Measurements from ENCODE around the gene CNIH2.

CNIH2 gene

DNA sequence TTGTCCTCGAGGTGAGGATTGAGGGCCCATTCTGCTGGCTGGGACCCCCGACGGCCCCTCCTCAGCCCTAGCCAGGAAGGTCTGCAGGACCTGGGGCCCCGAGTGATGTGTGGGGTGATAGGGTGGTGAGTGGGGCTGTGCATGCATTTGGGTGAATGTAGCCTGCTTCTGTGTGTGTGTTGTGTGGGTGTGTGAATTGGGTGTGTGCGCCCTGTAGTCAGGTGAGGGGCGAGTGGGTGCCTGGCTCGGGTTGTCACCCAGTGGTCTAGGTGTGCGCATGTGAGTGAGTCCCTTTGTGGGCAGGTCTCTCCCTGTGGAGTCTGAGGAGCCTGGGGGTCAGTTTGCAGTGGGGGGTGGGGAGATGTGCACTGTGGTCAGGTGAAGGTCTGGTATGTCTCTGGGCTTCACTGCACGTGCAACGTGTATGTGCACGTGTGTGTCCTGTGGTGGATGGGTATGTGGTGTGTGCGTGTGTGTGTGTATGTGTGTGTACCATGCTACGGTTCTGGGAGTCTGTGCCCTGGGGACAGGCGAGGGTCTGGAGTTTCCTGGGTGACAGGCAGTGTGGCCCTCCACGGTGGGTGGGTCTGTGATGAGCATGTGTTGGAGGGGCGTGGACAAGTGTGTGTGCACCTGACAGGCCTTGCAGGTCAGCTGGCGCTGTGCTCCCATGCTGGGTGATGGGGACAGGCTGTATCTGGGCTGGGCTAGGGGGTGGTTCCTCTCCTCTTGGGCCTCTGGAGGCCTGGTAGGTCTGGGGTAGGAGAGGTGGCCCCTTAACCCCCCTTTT, 14.8 kb downstream of the CNIH2 start:
- no peak for DNase-seq
- Histone ChIP-seq H3K36me3 (replicated peaks; ENCODE audit: insufficient read depth, low read length) (no peaks in the 10 kb centered on the region), H3K4me1 (ENCODE audit: low read length) (peaks cover 12% of the 10 kb centered on the region), H3K9ac (ENCODE audit: low read length) (no peak overlapping the region), H2AFZ (ENCODE audit: low read length) (no peak overlapping the region), H3K9me2 (replicated peaks; ENCODE audit: insufficient read depth, low read length) (no peaks in the 10 kb centered on the region), H3F3A (ENCODE audit: insufficient read depth, low read length) (peaks cover 7% of the 10 kb centered on the region), H3K9me3 (replicated peaks; ENCODE audit: insufficient read depth, low read length) (no peaks in the 10 kb centered on the region), H3K4me2 (ENCODE audit: low read depth, low read length) (no peak overlapping the region), H3K4me3 (ENCODE audit: low read length) (no peak overlapping the region), H3K79me2 (ENCODE audit: low read length) (peaks cover 10% of the 10 kb centered on the region), H3K27ac (ENCODE audit: low read length) (no peak overlapping the region), H3K27me3 (replicated peaks; ENCODE audit: insufficient read depth, low read length) (peaks cover 59% of the 10 kb centered on the region), H4K20me1 (ENCODE audit: insufficient read depth, low read length) (no peaks in the 10 kb centered on the region)
- TF ChIP-seq, protein P1, sequence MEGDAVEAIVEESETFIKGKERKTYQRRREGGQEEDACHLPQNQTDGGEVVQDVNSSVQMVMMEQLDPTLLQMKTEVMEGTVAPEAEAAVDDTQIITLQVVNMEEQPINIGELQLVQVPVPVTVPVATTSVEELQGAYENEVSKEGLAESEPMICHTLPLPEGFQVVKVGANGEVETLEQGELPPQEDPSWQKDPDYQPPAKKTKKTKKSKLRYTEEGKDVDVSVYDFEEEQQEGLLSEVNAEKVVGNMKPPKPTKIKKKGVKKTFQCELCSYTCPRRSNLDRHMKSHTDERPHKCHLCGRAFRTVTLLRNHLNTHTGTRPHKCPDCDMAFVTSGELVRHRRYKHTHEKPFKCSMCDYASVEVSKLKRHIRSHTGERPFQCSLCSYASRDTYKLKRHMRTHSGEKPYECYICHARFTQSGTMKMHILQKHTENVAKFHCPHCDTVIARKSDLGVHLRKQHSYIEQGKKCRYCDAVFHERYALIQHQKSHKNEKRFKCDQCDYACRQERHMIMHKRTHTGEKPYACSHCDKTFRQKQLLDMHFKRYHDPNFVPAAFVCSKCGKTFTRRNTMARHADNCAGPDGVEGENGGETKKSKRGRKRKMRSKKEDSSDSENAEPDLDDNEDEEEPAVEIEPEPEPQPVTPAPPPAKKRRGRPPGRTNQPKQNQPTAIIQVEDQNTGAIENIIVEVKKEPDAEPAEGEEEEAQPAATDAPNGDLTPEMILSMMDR (IDR thresholded peaks at IDR 0.05; ENCODE audit: low read length) = no peak
- TF ChIP-seq EZH2 (optimal IDR thresholded peaks at IDR 0.05; ENCODE audit: low read depth, low read length) = no peak
- TF ChIP-seq EZH2phosphoT487 (IDR thresholded peaks at IDR 0.05; ENCODE audit: low read length) = no peak

DNA sequence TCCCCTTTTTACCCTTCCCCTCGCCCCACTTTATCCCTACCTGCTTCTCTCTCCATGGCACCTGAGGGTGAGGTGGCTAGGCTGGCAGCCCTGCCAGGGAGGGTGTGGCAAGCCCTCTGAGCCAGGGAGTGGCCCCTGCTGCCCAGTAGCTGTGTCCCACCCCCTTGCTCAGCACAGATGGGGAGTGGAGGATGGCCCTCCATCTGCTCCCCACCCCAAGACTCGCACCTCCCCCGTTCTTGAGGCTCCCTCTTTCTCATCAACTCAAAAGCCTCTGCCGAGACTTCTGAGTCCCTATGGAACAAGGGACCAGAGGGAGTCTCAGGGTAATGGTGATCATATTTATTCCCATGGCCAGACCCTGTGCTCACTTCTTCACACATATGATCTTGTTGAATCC, 15.4 kb downstream of the CNIH2 start:
- H3K9me2 ChIP-seq (replicated peaks; ENCODE audit: insufficient read depth, low read length) = no peaks in the 10 kb centered on the region
- no peaks in the 10 kb centered on the region for H3K9me3 ChIP-seq (replicated peaks; ENCODE audit: insufficient read depth, low read length)
- no peaks in the 10 kb centered on the region for H4K20me1 ChIP-seq (ENCODE audit: insufficient read depth, low read length)
- H3K4me3 ChIP-seq (ENCODE audit: low read length) = no peak overlapping the region
- peaks cover 4% of the 10 kb centered on the region for H3K79me2 ChIP-seq (ENCODE audit: low read length)
- H3K27ac ChIP-seq (ENCODE audit: low read length) = no peak overlapping the region
- TF ChIP-seq EZH2phosphoT487 (IDR thresholded peaks at IDR 0.05; ENCODE audit: low read length) (no peak), EZH2 (optimal IDR thresholded peaks at IDR 0.05; ENCODE audit: low read depth, low read length) (no peak)
- TF ChIP-seq, protein P1 (IDR thresholded peaks at IDR 0.05; ENCODE audit: low read length) = no peak
- H3K4me1 ChIP-seq (ENCODE audit: low read length) = peaks cover 7% of the 10 kb centered on the region
- peaks cover 7% of the 10 kb centered on the region for H3F3A ChIP-seq (ENCODE audit: insufficient read depth, low read length)
- no peak overlapping the region for H3K4me2 ChIP-seq (ENCODE audit: low read depth, low read length)
- no peak overlapping the region for H3K9ac ChIP-seq (ENCODE audit: low read length)
- no peak for DNase-seq
- H3K36me3 ChIP-seq (replicated peaks; ENCODE audit: insufficient read depth, low read length) = no peaks in the 10 kb centered on the region
- peaks cover 64% of the 10 kb centered on the region for H3K27me3 ChIP-seq (replicated peaks; ENCODE audit: insufficient read depth, low read length)
- no peak overlapping the region for H2AFZ ChIP-seq (ENCODE audit: low read length)

DNA sequence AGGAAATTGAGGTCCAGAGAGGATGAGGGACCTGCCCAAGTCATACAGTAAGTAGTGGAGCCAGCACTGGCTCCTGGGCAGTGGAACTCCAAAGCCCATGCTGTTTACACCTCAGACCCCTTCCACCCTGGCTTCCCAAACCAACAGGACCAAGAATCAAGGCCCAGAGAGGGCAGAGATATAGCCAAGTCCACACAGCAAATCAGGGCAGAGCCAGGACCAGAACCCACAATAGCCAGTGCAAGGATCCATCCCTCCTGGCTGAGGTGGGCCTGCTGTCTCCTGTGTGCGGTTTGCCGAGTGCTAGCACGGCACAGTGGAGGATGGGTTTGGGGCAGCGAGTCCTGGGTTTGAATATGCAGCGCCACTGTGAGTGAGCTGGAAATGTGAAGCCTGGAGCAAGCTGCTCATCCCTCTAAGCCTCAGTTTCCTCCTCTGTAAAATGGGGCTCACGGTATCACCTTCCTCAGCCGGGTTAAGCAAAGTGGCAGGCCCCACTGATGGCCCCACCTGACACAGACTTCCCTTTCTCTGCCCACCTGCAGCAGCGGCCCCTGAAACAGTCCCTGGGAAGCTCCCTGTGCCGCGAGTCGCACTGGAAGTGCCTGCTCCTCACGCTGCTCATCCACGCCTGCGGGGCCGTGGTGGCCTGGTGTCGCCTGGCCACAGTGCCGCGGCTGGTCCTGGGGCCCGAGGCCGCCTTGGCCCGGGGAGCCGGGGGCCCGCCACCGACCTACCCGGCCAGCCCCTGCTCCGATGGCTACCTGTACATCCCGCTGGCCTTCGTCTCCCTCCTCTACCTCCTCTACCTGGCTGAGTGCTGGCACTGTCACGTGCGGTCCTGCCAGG, 16.0 kb downstream of the CNIH2 start:
- H3K79me2 ChIP-seq (ENCODE audit: low read length) = no peaks in the 10 kb centered on the region
- H3K9me2 ChIP-seq (replicated peaks; ENCODE audit: insufficient read depth, low read length) = no peaks in the 10 kb centered on the region
- no peak overlapping the region for H2AFZ ChIP-seq (ENCODE audit: low read length)
- H3K9ac ChIP-seq (ENCODE audit: low read length) = no peak overlapping the region
- peaks cover 68% of the 10 kb centered on the region for H3K27me3 ChIP-seq (replicated peaks; ENCODE audit: insufficient read depth, low read length)
- no peaks in the 10 kb centered on the region for H3K9me3 ChIP-seq (replicated peaks; ENCODE audit: insufficient read depth, low read length)
- H3F3A ChIP-seq (ENCODE audit: insufficient read depth, low read length) = peaks cover 7% of the 10 kb centered on the region
- no peak overlapping the region for H3K27ac ChIP-seq (ENCODE audit: low read length)
- peaks cover 7% of the 10 kb centered on the region for H3K4me1 ChIP-seq (ENCODE audit: low read length)
- TF ChIP-seq EZH2 (optimal IDR thresholded peaks at IDR 0.05; ENCODE audit: low read depth, low read length) (no peak), EZH2phosphoT487 (IDR thresholded peaks at IDR 0.05; ENCODE audit: low read length) (no peak)
- TF ChIP-seq, protein P1 (IDR thresholded peaks at IDR 0.05; ENCODE audit: low read length) = no peak
- H3K4me3 ChIP-seq (ENCODE audit: low read length) = no peak overlapping the region
- no peaks in the 10 kb centered on the region for H4K20me1 ChIP-seq (ENCODE audit: insufficient read depth, low read length)
- no peak for DNase-seq
- H3K4me2 ChIP-seq (ENCODE audit: low read depth, low read length) = no peak overlapping the region
- H3K36me3 ChIP-seq (replicated peaks; ENCODE audit: insufficient read depth, low read length) = no peaks in the 10 kb centered on the region

All from MM.1S (cell line).